ENCODE measurements around the gene RILPL2. TPM values are rescaled to one million over a fixed set of nuclear protein-coding genes. Genes with fewer than 3 reads are reported as not detected.

Gene RILPL2
- polyA plus RNA-seq, 3 donors: 19.3 to 25.1 (median 21.0) TPM

- Mint-ChIP-seq H3K27me3 (ENCODE audit: low read depth in 3 of 3) (no peaks in the 10 kb centered on the region), H3K4me3 (no peak overlapping the region), H3K4me1 (peaks cover 3% of the 10 kb centered on the region), H3K36me3 (peaks cover 54 to 68% of the 10 kb centered on the region in 2 donors), H3K27ac (no peak overlapping the region), H3K9me3 (no peaks in the 10 kb centered on the region)
- no peak overlapping the region for H3K4me2 ChIP-seq (replicated peaks; ENCODE audit: extremely low read depth, low read length, poor library complexity, severe bottlenecking)
- H3K27ac ChIP-seq (ENCODE audit: low read depth in 1 of 2, low read length in 2 of 2): no peak overlapping the region
- no peak overlapping the region for H3K4me3 ChIP-seq (replicated peaks in 1 of 3; ENCODE audit: low read depth in 2 of 3, low read length in 3 of 3)
- no peak for TF ChIP-seq CTCF (IDR thresholded peaks at IDR 0.05)
- no peaks in the 10 kb centered on the region for H3K4me1 ChIP-seq (ENCODE audit: control insufficient read depth in 1 of 2, insufficient read depth in 2 of 2, low read length in 2 of 2)
- H3K79me2 ChIP-seq (ENCODE audit: insufficient read depth, low read length): peaks cover 86% of the 10 kb centered on the region
- no peaks in the 10 kb centered on the region for H3K9me3 ChIP-seq (replicated peaks in 1 of 2; ENCODE audit: control insufficient read depth in 1 of 2, insufficient read depth in 1 of 2, low read length in 2 of 2)
- H4K20me1 ChIP-seq (ENCODE audit: insufficient read depth, low read length): peaks cover 64% of the 10 kb centered on the region
- H2AFZ ChIP-seq (ENCODE audit: insufficient read depth, low read depth, low read length, poor library complexity, severe bottlenecking): no peak overlapping the region
- intact Hi-C loops (cut with micrococcal nuclease): no loop called here
- WGBS (ENCODE audit: insufficient coverage): 93% methylated on average over 3 of the region's 10 CpGs
- no peak overlapping the region for H3K9ac ChIP-seq (ENCODE audit: insufficient read depth, low read length, poor library complexity, severe bottlenecking)
- peaks cover 57 to 79% of the 10 kb centered on the region in 2 donors for H3K36me3 ChIP-seq (replicated peaks in 1 of 2; ENCODE audit: control insufficient read depth in 1 of 2, insufficient read depth in 2 of 2, low read length in 2 of 2)
- H3K27me3 ChIP-seq (ENCODE audit: control insufficient read depth in 2 of 2, insufficient read depth in 2 of 2, low read length in 2 of 2): no peaks in the 10 kb centered on the region
- DNase-seq: no peak
These were observed 38.3 kb downstream of the RILPL2 start for GRCh38 chr12:123398177-123398549.

- DNase-seq: no peak
These were observed 39.1 kb downstream of the RILPL2 start for GRCh38 chr12:123397400-123397799.

More at GRCh38 chr12:123397400-123397799, 39.1 kb downstream of the RILPL2 start:
- H3K4me1 Mint-ChIP-seq: peaks cover 9% of the 10 kb centered on the region
- Histone ChIP-seq H3K79me2 (ENCODE audit: insufficient read depth, low read length) (peaks cover 90% of the 10 kb centered on the region), H3K27me3 (ENCODE audit: control insufficient read depth in 2 of 2, insufficient read depth in 2 of 2, low read length in 2 of 2) (no peaks in the 10 kb centered on the region), H2AFZ (ENCODE audit: insufficient read depth, low read depth, low read length, poor library complexity, severe bottlenecking) (no peak overlapping the region), H3K9ac (ENCODE audit: insufficient read depth, low read length, poor library complexity, severe bottlenecking) (no peak overlapping the region), H3K4me2 (replicated peaks; ENCODE audit: extremely low read depth, low read length, poor library complexity, severe bottlenecking) (no peak overlapping the region), H3K4me3 (replicated peaks in 1 of 3; ENCODE audit: low read depth in 2 of 3, low read length in 3 of 3) (no peak overlapping the region), H3K36me3 (replicated peaks in 1 of 2; ENCODE audit: control insufficient read depth in 1 of 2, insufficient read depth in 2 of 2, low read length in 2 of 2) (peaks cover 51 to 72% of the 10 kb centered on the region in 2 donors), H3K27ac (ENCODE audit: low read depth in 1 of 2, low read length in 2 of 2) (no peak overlapping the region), H4K20me1 (ENCODE audit: insufficient read depth, low read length) (peaks cover 62% of the 10 kb centered on the region), H3K9me3 (replicated peaks in 1 of 2; ENCODE audit: control insufficient read depth in 1 of 2, insufficient read depth in 1 of 2, low read length in 2 of 2) (no peaks in the 10 kb centered on the region), H3K4me1 (ENCODE audit: control insufficient read depth in 1 of 2, insufficient read depth in 2 of 2, low read length in 2 of 2) (peaks cover 5 to 6% of the 10 kb centered on the region in 2 donors)
- intact Hi-C loops (cut with micrococcal nuclease): no loop called here
- H3K9me3 Mint-ChIP-seq: no peaks in the 10 kb centered on the region
- peaks cover 50 to 65% of the 10 kb centered on the region in 2 donors for H3K36me3 Mint-ChIP-seq
- H3K4me3 Mint-ChIP-seq: no peak overlapping the region
- TF ChIP-seq CTCF (IDR thresholded peaks at IDR 0.05): no peak
- peak overlapping the region in 1 of 7 donors; percentile 63 for H3K27ac Mint-ChIP-seq
- no peaks in the 10 kb centered on the region for H3K27me3 Mint-ChIP-seq (ENCODE audit: low read depth in 3 of 3)
- WGBS (ENCODE audit: insufficient coverage): no CpG with 5 or more reads among the region's 6 CpGs

Measured in CD14-positive monocyte (primary cell).